Endothelial cell (in vitro differentiated cells): Measurements from ENCODE around the gene PLAGL1. TPM values are rescaled to one million over a fixed set of nuclear protein-coding genes. Genes with fewer than 3 reads are reported as not detected.

Experiments
- DNase-seq: peaks from one replicate; pipeline ENCODE4 v3.0.0; 2021; ENCODE audit warnings: low spot score
- H3K27ac Mint-ChIP-seq: one replicate; pipeline ENCODE4 v1.8.0; 2021; ENCODE audit warnings: mixed read lengths, inconsistent platforms; ENCODE audit not compliant: unreplicated experiment
- H3K27me3 Mint-ChIP-seq: one replicate; pipeline ENCODE4 v1.8.0; 2021; ENCODE audit warnings: mild to moderate bottlenecking, moderate library complexity, mixed read lengths, inconsistent platforms; ENCODE audit not compliant: unreplicated experiment
- H3K36me3 Mint-ChIP-seq: one replicate; pipeline ENCODE4 v1.8.0; 2021; ENCODE audit warnings: mild to moderate bottlenecking, low read depth, mixed read lengths, inconsistent platforms; ENCODE audit not compliant: unreplicated experiment
- H3K4me1 Mint-ChIP-seq: one replicate; pipeline ENCODE4 v1.8.0; 2021; ENCODE audit warnings: mild to moderate bottlenecking, mixed read lengths, inconsistent platforms; ENCODE audit not compliant: unreplicated experiment
- H3K4me3 Mint-ChIP-seq: one replicate; pipeline ENCODE4 v1.8.0; 2021; ENCODE audit warnings: mild to moderate bottlenecking, mixed read lengths, inconsistent platforms; ENCODE audit not compliant: unreplicated experiment
- H3K9me3 Mint-ChIP-seq: one replicate; pipeline ENCODE4 v1.8.0; 2021; ENCODE audit warnings: mixed read lengths, inconsistent platforms; ENCODE audit not compliant: unreplicated experiment
- total RNA-seq: library from RNA; stranded (reverse); fragmentation: NEBNext Ultra II Directional; extraction: Animal tissue kit (Norgen Biotek cat#: 25700); gene quantifications from one replicate; pipeline ENCODE4 v1.2.1, GENCODE V29; 2021; ENCODE audit not compliant: unreplicated experiment
- TF ChIP-seq, protein P1 (sequence below): fragments of 200-600 bp; sonication (generic); IDR thresholded peaks from one replicate; pipeline ENCODE4 v1.5.0; 2021; ENCODE audit warnings: antibody characterized with exemption; ENCODE audit not compliant: unreplicated experiment

Gene PLAGL1
- total RNA-seq, 1 donor from 2014 or later: 294 TPM

DNA sequence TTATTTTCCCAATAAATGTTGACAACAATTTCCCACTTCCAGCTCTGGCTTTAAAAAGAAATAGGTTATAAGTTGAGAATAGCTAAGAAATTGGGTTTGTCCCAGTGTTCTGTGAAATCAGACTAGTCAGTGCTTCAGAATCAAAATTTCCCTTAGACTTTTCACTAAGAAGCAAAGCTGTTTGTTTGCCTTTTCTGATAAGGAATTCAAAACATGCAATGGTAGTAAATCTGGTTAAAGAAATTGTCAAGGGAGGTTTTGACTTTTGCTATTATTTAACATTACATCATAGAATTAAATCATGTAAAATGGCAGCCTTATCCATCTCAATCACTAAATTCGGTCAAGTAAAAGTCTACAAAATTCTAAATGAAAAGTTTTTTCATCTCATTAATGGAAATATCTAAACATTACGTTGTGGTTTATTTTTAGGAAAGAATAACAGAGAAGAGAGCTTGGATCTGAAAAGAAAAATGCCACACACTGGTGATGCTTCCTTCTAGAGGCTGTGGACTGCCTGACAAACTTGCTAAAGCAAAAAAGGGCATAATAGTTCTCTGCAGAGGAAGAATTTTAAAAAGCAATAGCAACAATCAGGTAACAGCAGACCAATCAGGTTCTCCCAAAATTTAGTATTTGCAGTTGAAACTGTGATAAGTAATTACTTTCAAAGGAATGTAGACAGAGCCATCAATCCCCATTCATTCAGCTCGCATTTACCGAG is 36.4 kb downstream of the PLAGL1 start:
- no peak for DNase-seq
- Mint-ChIP-seq H3K36me3 (peaks cover 13% of the 10 kb centered on the region), H3K27ac (peak overlapping the region; percentile 93), H3K4me3 (peak overlapping the region; percentile 75), H3K4me1 (peaks cover 71% of the 10 kb centered on the region), H3K9me3 (no peaks in the 10 kb centered on the region), H3K27me3 (peaks cover 2% of the 10 kb centered on the region)
- TF ChIP-seq, protein P1, sequence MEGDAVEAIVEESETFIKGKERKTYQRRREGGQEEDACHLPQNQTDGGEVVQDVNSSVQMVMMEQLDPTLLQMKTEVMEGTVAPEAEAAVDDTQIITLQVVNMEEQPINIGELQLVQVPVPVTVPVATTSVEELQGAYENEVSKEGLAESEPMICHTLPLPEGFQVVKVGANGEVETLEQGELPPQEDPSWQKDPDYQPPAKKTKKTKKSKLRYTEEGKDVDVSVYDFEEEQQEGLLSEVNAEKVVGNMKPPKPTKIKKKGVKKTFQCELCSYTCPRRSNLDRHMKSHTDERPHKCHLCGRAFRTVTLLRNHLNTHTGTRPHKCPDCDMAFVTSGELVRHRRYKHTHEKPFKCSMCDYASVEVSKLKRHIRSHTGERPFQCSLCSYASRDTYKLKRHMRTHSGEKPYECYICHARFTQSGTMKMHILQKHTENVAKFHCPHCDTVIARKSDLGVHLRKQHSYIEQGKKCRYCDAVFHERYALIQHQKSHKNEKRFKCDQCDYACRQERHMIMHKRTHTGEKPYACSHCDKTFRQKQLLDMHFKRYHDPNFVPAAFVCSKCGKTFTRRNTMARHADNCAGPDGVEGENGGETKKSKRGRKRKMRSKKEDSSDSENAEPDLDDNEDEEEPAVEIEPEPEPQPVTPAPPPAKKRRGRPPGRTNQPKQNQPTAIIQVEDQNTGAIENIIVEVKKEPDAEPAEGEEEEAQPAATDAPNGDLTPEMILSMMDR: no peak

DNA sequence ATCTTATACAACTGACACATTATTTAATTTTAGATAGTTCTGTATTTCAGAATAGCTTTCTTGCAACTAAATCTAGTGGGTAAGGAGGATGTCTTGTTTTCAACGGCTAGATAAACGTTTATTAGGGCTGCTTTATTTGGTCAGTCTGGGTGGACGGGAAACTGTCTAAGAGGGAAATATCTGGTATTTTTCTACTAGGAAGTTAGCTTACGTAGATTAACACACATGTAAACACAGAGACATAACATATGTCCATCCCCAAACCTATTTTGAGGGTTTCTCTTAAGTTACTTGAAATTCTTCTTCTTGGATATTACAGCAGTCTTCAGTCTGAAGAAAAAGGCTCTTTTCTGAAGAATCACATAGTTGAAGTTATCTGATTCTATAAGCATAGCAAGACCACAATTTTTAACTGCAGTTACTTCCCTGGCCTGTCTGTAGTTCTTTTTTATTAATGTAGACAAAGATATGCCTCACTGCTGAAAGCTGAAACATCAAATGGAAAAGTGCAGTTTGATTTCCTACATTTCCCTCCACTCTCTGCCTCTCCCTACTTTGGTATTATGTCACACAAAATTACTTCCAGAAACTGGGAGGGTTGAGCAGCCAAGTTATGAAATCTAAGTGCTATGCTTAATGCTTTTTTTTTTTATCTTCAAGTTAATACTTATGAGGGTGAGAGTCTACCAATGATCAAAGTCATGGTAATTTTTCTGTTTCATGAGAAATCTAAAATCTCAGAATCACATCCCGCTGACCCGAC is 37.4 kb downstream of the PLAGL1 start:
- H3K4me3 Mint-ChIP-seq: peak overlapping the region; percentile 62
- peaks cover 79% of the 10 kb centered on the region for H3K4me1 Mint-ChIP-seq
- TF ChIP-seq, protein P1: no peak
- DNase-seq: no peak
- peaks cover 22% of the 10 kb centered on the region for H3K36me3 Mint-ChIP-seq
- H3K27me3 Mint-ChIP-seq: peaks cover 2% of the 10 kb centered on the region
- H3K27ac Mint-ChIP-seq: peak overlapping the region; percentile 93
- no peaks in the 10 kb centered on the region for H3K9me3 Mint-ChIP-seq

DNA sequence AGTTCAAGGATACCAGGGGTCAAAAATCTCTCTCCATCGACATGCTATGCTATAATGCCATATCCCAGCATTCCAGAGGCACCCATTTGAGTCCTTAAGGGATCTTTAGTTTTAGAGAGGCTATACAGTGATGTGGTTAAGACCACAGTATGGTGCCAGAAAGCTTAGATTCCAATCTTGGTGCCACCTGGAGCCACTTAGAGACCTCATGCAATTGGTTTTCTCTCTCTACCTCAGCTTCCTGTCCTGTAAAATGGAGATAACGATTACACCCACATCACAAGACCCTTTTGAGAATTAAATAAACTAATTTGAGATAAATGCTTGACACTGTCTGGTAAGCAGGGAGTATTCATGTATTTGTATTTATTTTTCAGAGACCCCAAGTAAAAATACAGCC is 39.0 kb downstream of the PLAGL1 start:
- H3K9me3 Mint-ChIP-seq: no peaks in the 10 kb centered on the region
- H3K36me3 Mint-ChIP-seq: peaks cover 33% of the 10 kb centered on the region
- no peak for DNase-seq
- peaks cover 9% of the 10 kb centered on the region for H3K27me3 Mint-ChIP-seq
- H3K27ac Mint-ChIP-seq: peak overlapping the region; percentile 28
- TF ChIP-seq, protein P1: no peak
- H3K4me3 Mint-ChIP-seq: peak overlapping the region; percentile 44
- peaks cover 85% of the 10 kb centered on the region for H3K4me1 Mint-ChIP-seq

DNA sequence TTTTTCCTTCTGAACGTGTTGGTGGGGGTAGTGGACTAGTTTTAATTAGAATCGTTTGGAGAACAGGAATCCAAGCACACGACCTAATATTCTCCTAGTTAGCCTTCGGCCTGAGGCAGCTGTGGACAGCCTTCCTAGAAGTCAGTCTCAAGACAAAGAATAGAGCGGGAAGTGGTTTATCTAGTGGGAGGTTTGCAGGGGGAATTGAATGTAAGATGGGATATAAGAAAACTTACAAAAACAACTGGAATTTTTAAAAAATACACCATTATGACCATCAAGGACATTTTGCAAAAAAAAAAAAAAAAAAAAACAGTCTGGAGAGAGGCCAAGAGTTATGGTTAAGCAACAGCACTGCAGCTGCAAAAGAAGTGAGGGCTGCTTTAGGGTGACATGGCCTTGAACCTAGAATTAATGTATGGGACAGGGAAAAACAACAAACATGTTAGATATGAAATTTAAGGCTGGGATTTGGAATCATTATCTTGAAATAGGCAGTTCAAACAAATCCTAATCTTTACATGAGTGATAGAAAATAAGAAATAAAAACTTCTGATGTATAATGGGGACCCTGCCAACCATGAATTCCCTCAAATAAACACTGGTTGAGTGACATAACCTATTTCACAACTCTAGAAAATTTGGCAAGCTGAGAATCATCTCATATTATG is 40.2 kb downstream of the PLAGL1 start:
- Mint-ChIP-seq H3K36me3 (peaks cover 36% of the 10 kb centered on the region), H3K27ac (peak overlapping the region; percentile 76), H3K27me3 (peaks cover 9% of the 10 kb centered on the region), H3K4me3 (peak overlapping the region; percentile 44), H3K4me1 (peaks cover 85% of the 10 kb centered on the region), H3K9me3 (no peaks in the 10 kb centered on the region)
- DNase-seq: no peak
- TF ChIP-seq, protein P1: no peak
